Stomach (tissue), 9 donors: ENCODE data around the gene LMO2. TPM values are rescaled to one million over a fixed set of nuclear protein-coding genes. Genes with fewer than 3 reads are reported as not detected.

Source experiments
- DNase-seq, 2 donors: peaks; one replicate each; pipeline versions ENCODE4 v3.0.0 to v3.0.0-alpha.2; 2013 to 2019
- H3K27ac ChIP-seq, 5 donors: fragments of 200-600 bp in 4 of 5; sonication (generic) in 4 of 5; one replicate each; pipeline ENCODE4 v1.5.1; 2013 to 2019; ENCODE audit warnings: mild to moderate bottlenecking in 1 of 5, moderate library complexity in 1 of 5
- H3K27me3 ChIP-seq, 3 donors: fragments of 200-600 bp; sonication (generic); one replicate each; pipeline ENCODE4 v1.5.1; 2017 to 2019; ENCODE audit warnings: mixed run types in 1 of 3
- H3K36me3 ChIP-seq, 4 donors: fragments of 200-600 bp; sonication (generic); 1 replicate in 3 of 4; 2 replicates in 1 of 4; pipeline ENCODE4 v1.5.1; 2016 to 2019
- H3K4me1 ChIP-seq, 4 donors: fragments of 200-600 bp; sonication (generic); one replicate each; pipeline ENCODE4 v1.5.1; 2016 to 2019
- H3K4me3 ChIP-seq, 4 donors: fragments of 200-600 bp; sonication (generic) in 3 of 4; one replicate each; pipeline ENCODE4 v1.5.1; 2016 to 2019; ENCODE audit warnings: mild to moderate bottlenecking in 1 of 4
- H3K9me3 ChIP-seq, 4 donors: fragments of 200-600 bp; sonication (generic); one replicate each; pipeline ENCODE4 v1.5.1; 2016 to 2019
- EP300 ChIP-seq: sonication (generic); formaldehyde crosslinking; IDR thresholded peaks from one replicate; pipeline ENCODE4 v1.6.1; 2017; ENCODE audit warnings: antibody characterized with exemption
- POLR2A ChIP-seq, 4 donors: fragments of 450-650 bp; IDR thresholded peaks; one replicate each; pipeline ENCODE4 v1.6.1; 2016; ENCODE audit warnings: antibody characterized with exemption in 4 of 4, control low read depth in 2 of 4, mild to moderate bottlenecking in 1 of 4, moderate library complexity in 1 of 4
- POLR2AphosphoS5 ChIP-seq, 3 donors: sonication (generic); formaldehyde crosslinking; IDR thresholded peaks; one replicate each; pipeline ENCODE4 v1.6.1; 2016; ENCODE audit warnings: antibody characterized with exemption in 3 of 3
- WGBS, 5 donors: extraction: QIAGEN DNeasy Blood & Tissue Kit in 3 of 5; methylation state at CpG; one replicate each; pipeline versions ENCODE4 v1.1.5 to v1.1.7; 2013 to 2018; 5-methylcytosine and 5-hydroxymethylcytosine counted together
- intact Hi-C: fragments of 100-400 bp; cut with DNase I; formaldehyde crosslinking; loops from one replicate; pipeline ENCODE4 v1.15.1; 2023; ENCODE audit warnings: low total_unique reads
- polyA plus RNA-seq, 3 donors: library from polyadenylated mRNA; stranded (reverse); fragments of 200-250 nt; gene quantifications; one replicate each; pipeline ENCODE4 v1.2.3, GENCODE V29; 2013
- total RNA-seq, 5 donors: library from RNA; depleted of rRNA; stranded (reverse); fragments of >200 nt; gene quantifications; one replicate each; pipeline versions ENCODE4 v1.1.0 to v1.2.3, GENCODE V29; 2014 to 2016
- TF ChIP-seq, protein P1 (sequence below), 7 experiments: fragments of 450-650 bp in 4 of 7; fragments of 200-600 bp in 3 of 7; sonication (generic) in 3 of 7; IDR thresholded peaks; one replicate each; pipeline ENCODE4 v1.5.1; 2016 to 2019; ENCODE audit warnings: antibody characterized with exemption in 7 of 7, control low read depth in 2 of 7, mild to moderate bottlenecking in 1 of 7
- donor health status: healthy with polysubstance abuse.
- donor health status: Bipolar disorder and iron deficiency.
- donor health status: healthy.

LMO2 gene
- total and polyA plus RNA-seq, 8 donors, result 9.1 to 54.7 (median 12.3) TPM; not detected in 1

GRCh38 chr11:33880979-33881378 is 10.9 kb downstream of the LMO2 start:
- no peak overlapping the region for H3K4me3 ChIP-seq
- H3K36me3 ChIP-seq, result no peaks in the 10 kb centered on the region
- no peaks in the 10 kb centered on the region for H3K9me3 ChIP-seq
- no peak for DNase-seq
- H3K27ac ChIP-seq, result no peak overlapping the region
- 75 to 89% (median 84%) methylated on average over 7 of the region's 7 CpGs for WGBS, 5 donors
- no peak for TF ChIP-seq EP300
- TF ChIP-seq POLR2AphosphoS5 (IDR thresholded peaks at IDR 0.05), result no peak
- TF ChIP-seq POLR2A (IDR thresholded peaks at IDR 0.05), result no peak
- TF ChIP-seq, protein P1, sequence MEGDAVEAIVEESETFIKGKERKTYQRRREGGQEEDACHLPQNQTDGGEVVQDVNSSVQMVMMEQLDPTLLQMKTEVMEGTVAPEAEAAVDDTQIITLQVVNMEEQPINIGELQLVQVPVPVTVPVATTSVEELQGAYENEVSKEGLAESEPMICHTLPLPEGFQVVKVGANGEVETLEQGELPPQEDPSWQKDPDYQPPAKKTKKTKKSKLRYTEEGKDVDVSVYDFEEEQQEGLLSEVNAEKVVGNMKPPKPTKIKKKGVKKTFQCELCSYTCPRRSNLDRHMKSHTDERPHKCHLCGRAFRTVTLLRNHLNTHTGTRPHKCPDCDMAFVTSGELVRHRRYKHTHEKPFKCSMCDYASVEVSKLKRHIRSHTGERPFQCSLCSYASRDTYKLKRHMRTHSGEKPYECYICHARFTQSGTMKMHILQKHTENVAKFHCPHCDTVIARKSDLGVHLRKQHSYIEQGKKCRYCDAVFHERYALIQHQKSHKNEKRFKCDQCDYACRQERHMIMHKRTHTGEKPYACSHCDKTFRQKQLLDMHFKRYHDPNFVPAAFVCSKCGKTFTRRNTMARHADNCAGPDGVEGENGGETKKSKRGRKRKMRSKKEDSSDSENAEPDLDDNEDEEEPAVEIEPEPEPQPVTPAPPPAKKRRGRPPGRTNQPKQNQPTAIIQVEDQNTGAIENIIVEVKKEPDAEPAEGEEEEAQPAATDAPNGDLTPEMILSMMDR (IDR thresholded peaks at IDR 0.05), result no peak
- H3K4me1 ChIP-seq, result peaks cover 0 to 10% (median 0%) of the 10 kb centered on the region in 4 donors
- intact Hi-C loops, result no loop called here
- peaks cover 0 to 30% (median 3%) of the 10 kb centered on the region in 3 donors for H3K27me3 ChIP-seq

- H3K4me1 ChIP-seq, result no peaks in the 10 kb centered on the region
- no peak for TF ChIP-seq EP300
- no peak for TF ChIP-seq POLR2A (IDR thresholded peaks at IDR 0.05)
- TF ChIP-seq POLR2AphosphoS5 (IDR thresholded peaks at IDR 0.05), result no peak
- TF ChIP-seq, protein P1 (IDR thresholded peaks at IDR 0.05), result no peak
- H3K4me3 ChIP-seq, result no peak overlapping the region
- DNase-seq, result no peak
- no peak overlapping the region for H3K27ac ChIP-seq
- intact Hi-C loops, result no loop called here
- WGBS, 5 donors, result 87 to 92% (median 89%) methylated on average over 9 of the region's 9 CpGs
- no peaks in the 10 kb centered on the region for H3K36me3 ChIP-seq
- H3K27me3 ChIP-seq, result peaks cover 0 to 25% (median 3%) of the 10 kb centered on the region in 3 donors
- H3K9me3 ChIP-seq, result no peaks in the 10 kb centered on the region
Observed at GRCh38 chr11:33879375-33879774, 12.5 kb downstream of the LMO2 start.

DNA sequence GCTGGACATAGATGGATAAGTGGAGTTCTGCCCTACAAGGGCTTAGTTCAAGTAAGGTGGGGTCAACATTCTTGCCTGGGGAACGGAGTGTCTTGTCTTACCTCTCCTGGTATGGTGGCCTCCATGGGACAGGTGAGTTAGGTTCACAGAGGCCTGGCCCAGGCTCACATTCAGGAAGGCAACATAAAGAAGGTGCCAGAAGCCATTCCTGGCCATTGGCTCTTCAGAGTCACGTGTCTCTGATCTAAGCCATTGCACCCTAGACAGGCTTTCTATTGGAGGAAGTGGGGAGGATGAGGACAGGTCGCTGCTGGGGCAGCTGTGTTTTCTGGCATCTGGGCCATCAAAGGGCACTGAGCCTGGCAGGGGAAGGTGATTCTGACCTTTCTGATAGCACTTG is 14.8 kb downstream of the LMO2 start:
- no peak for DNase-seq
- Histone ChIP-seq H3K9me3 (no peaks in the 10 kb centered on the region), H3K27ac (no peak overlapping the region), H3K4me3 (no peak overlapping the region), H3K4me1 (no peaks in the 10 kb centered on the region), H3K27me3 (peaks cover 0 to 36% (median 3%) of the 10 kb centered on the region in 3 donors), H3K36me3 (no peaks in the 10 kb centered on the region)
- intact Hi-C loops, result no loop called here
- TF ChIP-seq EP300, result no peak
- TF ChIP-seq, protein P1 (IDR thresholded peaks at IDR 0.05), result no peak
- no peak for TF ChIP-seq POLR2AphosphoS5 (IDR thresholded peaks at IDR 0.05)
- no peak for TF ChIP-seq POLR2A (IDR thresholded peaks at IDR 0.05)
- WGBS, 5 donors, result 69 to 85% (median 80%) methylated on average over 3 of the region's 3 CpGs

GRCh38 chr11:33875621-33876294 is 16.1 kb downstream of the LMO2 start:
- no peaks in the 10 kb centered on the region for H3K36me3 ChIP-seq
- no peak overlapping the region for H3K4me3 ChIP-seq
- no peak overlapping the region for H3K27ac ChIP-seq
- peaks cover 0 to 5% (median 2%) of the 10 kb centered on the region in 4 donors for H3K4me1 ChIP-seq
- 64 to 80% (median 72%) methylated on average over 2 of the region's 2 CpGs for WGBS, 5 donors
- no peaks in the 10 kb centered on the region for H3K9me3 ChIP-seq
- intact Hi-C loops, result no loop called here
- no peak for TF ChIP-seq POLR2A (IDR thresholded peaks at IDR 0.05)
- TF ChIP-seq, protein P1 (IDR thresholded peaks at IDR 0.05), result no peak
- no peak for TF ChIP-seq EP300
- no peak for TF ChIP-seq POLR2AphosphoS5 (IDR thresholded peaks at IDR 0.05)
- no peak for DNase-seq
- peaks cover 0 to 38% (median 4%) of the 10 kb centered on the region in 3 donors for H3K27me3 ChIP-seq
